GM23338 (cell line): ENCODE data around the gene MRPS12. TPM values are rescaled to one million over a fixed set of nuclear protein-coding genes. Genes with fewer than 3 reads are reported as not detected.
A peak's percentile ranks its signal among the peaks of the same experiment; 100 is the strongest.

Source experiments
- ATAC-seq: fragments of 200-7000 bp; cut with Tn5 transposase; 3 replicates; pipeline ENCODE4 v1.9.1; 2020
- DNase-seq: peaks from one replicate; pipeline ENCODE4 v3.0.0-alpha.2; 2015; ENCODE audit warnings: low spot score
- H2AFZ ChIP-seq: fragments of 200-600 bp; sonication (generic); 2 replicates; pipeline ENCODE4 v1.8.0; 2016; ENCODE audit warnings: antibody characterized with exemption, mild to moderate bottlenecking, moderate library complexity
- H3F3A ChIP-seq: fragments of 200-600 bp; sonication (generic); replicated peaks from 2 replicates; pipeline ENCODE4 v1.8.0; 2017; ENCODE audit warnings: antibody characterized with exemption, mixed run types, low read depth
- H3K27ac ChIP-seq: fragments of 200-600 bp; sonication (generic); 2 replicates; pipeline ENCODE4 v1.6.1; 2016; ENCODE audit warnings: low read depth
- H3K27me3 ChIP-seq: fragments of 200-600 bp; sonication (generic); 2 replicates; pipeline ENCODE4 v1.8.0; 2016; ENCODE audit warnings: mild to moderate bottlenecking, mixed run types, moderate library complexity; ENCODE audit not compliant: insufficient read depth
- H3K36me3 ChIP-seq: fragments of 200-600 bp; sonication (generic); 2 replicates; pipeline ENCODE4 v1.8.0; 2016; ENCODE audit warnings: mild to moderate bottlenecking; ENCODE audit not compliant: insufficient read depth
- H3K4me1 ChIP-seq: fragments of 200-600 bp; sonication (generic); 2 replicates; pipeline ENCODE4 v1.8.0; 2016; ENCODE audit warnings: mild to moderate bottlenecking, moderate library complexity; ENCODE audit not compliant: insufficient read depth
- H3K4me2 ChIP-seq: fragments of 200-600 bp; sonication (generic); 2 replicates; pipeline ENCODE4 v1.7.1; 2017; ENCODE audit warnings: mixed run types
- H3K4me3 ChIP-seq: fragments of 200-600 bp; sonication (generic); 2 replicates; pipeline ENCODE4 v1.6.1; 2016; ENCODE audit warnings: mixed run types
- H3K79me2 ChIP-seq: fragments of 200-600 bp; sonication (generic); replicated peaks from 2 replicates; pipeline ENCODE4 v1.8.0; 2017; ENCODE audit warnings: mild to moderate bottlenecking; ENCODE audit not compliant: insufficient read depth
- H3K9me2 ChIP-seq: fragments of 200-600 bp; sonication (generic); 2 replicates; pipeline ENCODE4 v1.8.0; 2017; ENCODE audit not compliant: insufficient read depth
- H4K20me1 ChIP-seq: fragments of 200-600 bp; sonication (generic); replicated peaks from 2 replicates; pipeline ENCODE4 v1.8.0; 2017; ENCODE audit warnings: mild to moderate bottlenecking; ENCODE audit not compliant: insufficient read depth
- H3K27ac Mint-ChIP-seq: 2 replicates; pipeline ENCODE4 v1.8.0; 2020; ENCODE audit warnings: inconsistent platforms, mild to moderate bottlenecking, moderate library complexity, mixed read lengths
- H3K27me3 Mint-ChIP-seq: 3 replicates; pipeline ENCODE4 v1.8.0; 2022; ENCODE audit warnings: low read depth, mild to moderate bottlenecking, moderate library complexity, mixed read lengths, inconsistent platforms; ENCODE audit not compliant: insufficient read depth, poor library complexity
- H3K36me3 Mint-ChIP-seq: 3 replicates; pipeline ENCODE4 v1.8.0; 2021; ENCODE audit warnings: low read depth, mild to moderate bottlenecking, inconsistent platforms, moderate library complexity, mixed read lengths
- H3K4me1 Mint-ChIP-seq: 3 replicates; pipeline ENCODE4 v1.8.0; 2020; ENCODE audit warnings: mild to moderate bottlenecking, inconsistent platforms, mixed read lengths
- H3K4me3 Mint-ChIP-seq: 3 replicates; pipeline ENCODE4 v1.8.0; 2021; ENCODE audit warnings: moderate library complexity, mild to moderate bottlenecking, inconsistent platforms, mixed read lengths
- H3K9me3 Mint-ChIP-seq: 3 replicates; pipeline ENCODE4 v1.8.0; 2020; ENCODE audit warnings: moderate library complexity, mild to moderate bottlenecking, inconsistent platforms, mixed read lengths
- CREB1 ChIP-seq: fragments of 250-450 bp; sonication (Bioruptor Pico); IDR thresholded peaks from 2 replicates; pipeline ENCODE4 v1.5.0; 2020; ENCODE audit warnings: low read depth, mild to moderate bottlenecking, moderate library complexity
- EZH2 ChIP-seq: fragments of 200-600 bp; sonication (generic); IDR thresholded peaks from one replicate; pipeline ENCODE4 v1.8.0; 2017; ENCODE audit warnings: antibody characterized with exemption, mild to moderate bottlenecking, low read depth; ENCODE audit not compliant: unreplicated experiment
- EZH2phosphoT487 ChIP-seq: fragments of 200-600 bp; sonication (generic); IDR thresholded peaks from one replicate; pipeline ENCODE4 v1.8.1; 2018; ENCODE audit warnings: antibody characterized with exemption; ENCODE audit not compliant: unreplicated experiment
- JUNB ChIP-seq: IDR thresholded peaks from one replicate; pipeline ENCODE4 v1.6.1; 2016; ENCODE audit warnings: antibody characterized with exemption; ENCODE audit not compliant: unreplicated experiment
- NANOG ChIP-seq: IDR thresholded peaks from 2 replicates; pipeline ENCODE4 v1.6.1; 2016; ENCODE audit warnings: antibody characterized with exemption, borderline replicate concordance
- ZNF114 ChIP-seq: fragments of 250-450 bp; sonication (Bioruptor Pico); IDR thresholded peaks from 2 replicates; pipeline ENCODE4 v1.5.0; 2020; ENCODE audit warnings: mild to moderate bottlenecking, moderate library complexity
- ZNF331 ChIP-seq: fragments of 250-450 bp; sonication (Bioruptor Pico); IDR thresholded peaks from 2 replicates; pipeline ENCODE4 v1.5.0; 2020; ENCODE audit warnings: low read depth, mild to moderate bottlenecking, moderate library complexity
- polyA plus RNA-seq: library from polyadenylated mRNA; unstranded; fragments of >200 nt; fragmentation: Nextera tagmentation; extraction: Ambion mirVana; gene quantifications from 2 replicates; pipeline ENCODE4 v1.2.1, GENCODE V29; 2016
- total RNA-seq: library from RNA; depleted of rRNA; stranded (reverse); fragments of >200 nt; shearing (Covaris generic); gene quantifications from 2 replicates; pipeline ENCODE4 v1.2.3, GENCODE V29; 2014
- TF ChIP-seq, protein P1 (sequence below): IDR thresholded peaks from one replicate; pipeline ENCODE4 v1.6.1; 2018; ENCODE audit warnings: antibody characterized with exemption; ENCODE audit not compliant: unreplicated experiment
- TF ChIP-seq, protein P2 (sequence below): IDR thresholded peaks from 2 replicates; pipeline ENCODE4 v1.6.1; 2016; ENCODE audit warnings: antibody characterized with exemption
- TF ChIP-seq, protein P3 (sequence below), 2 experiments: fragments of 200-600 bp in 1 of 2; sonication (generic) in 1 of 2; conservative IDR thresholded peaks; 2 replicates each; pipeline versions ENCODE4 v1.5.1 to v1.6.1; 2016 to 2017; ENCODE audit warnings: antibody characterized with exemption in 2 of 2, low read depth in 2 of 2, mild to moderate bottlenecking in 2 of 2, moderate library complexity in 1 of 2

MRPS12 gene
- total and polyA plus RNA-seq, 2 experiments from 2014 or later, result 74.1 to 86.3 TPM

DNA sequence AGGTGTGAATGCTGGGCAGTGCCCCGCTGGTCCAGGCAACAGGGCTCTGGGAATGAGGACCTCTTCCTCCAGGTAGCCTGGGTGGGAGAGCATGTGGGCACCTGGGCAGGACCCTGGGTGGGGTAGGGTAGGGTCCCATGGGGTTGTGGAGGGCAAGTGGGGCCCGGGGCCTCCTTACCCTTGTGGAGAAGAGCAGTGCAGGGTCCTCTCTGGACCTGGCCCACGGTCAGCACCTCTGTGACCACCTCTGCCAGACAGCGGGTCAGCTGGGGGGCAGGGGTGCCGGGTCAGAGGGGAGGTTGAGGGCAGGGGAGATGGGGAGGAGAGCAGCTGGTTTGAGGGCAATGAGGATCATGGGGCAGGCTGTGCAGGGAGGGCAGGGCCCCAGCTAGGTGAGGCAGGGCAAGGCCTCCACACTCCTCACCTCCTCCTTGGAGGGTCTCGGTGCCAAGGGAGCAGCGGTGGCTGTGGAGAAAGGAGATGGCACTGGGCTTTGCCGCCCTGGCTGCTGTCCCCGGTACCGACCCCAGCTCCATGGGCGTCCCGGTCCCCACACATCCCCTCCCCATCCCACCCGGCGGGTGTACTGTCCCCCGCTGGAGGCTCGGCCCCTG lies 19.2 kb upstream of the MRPS12 start:
- Mint-ChIP-seq H3K4me3 (no peak overlapping the region), H3K4me1 (peaks cover 6% of the 10 kb centered on the region), H3K27ac (no peak overlapping the region), H3K36me3 (peaks cover 19% of the 10 kb centered on the region), H3K9me3 (no peaks in the 10 kb centered on the region), H3K27me3 (peaks cover 15% of the 10 kb centered on the region)
- H3K36me3 ChIP-seq, result no peaks in the 10 kb centered on the region
- H3K4me1 ChIP-seq, result peaks cover 5% of the 10 kb centered on the region
- H3K27me3 ChIP-seq, result 0 out of 2 replicates have a peak, but pooled peaks cover 4% of the 10 kb centered on the region
- no peaks in the 10 kb centered on the region for H3K79me2 ChIP-seq
- H2AFZ ChIP-seq, result no peak overlapping the region
- no peaks in the 10 kb centered on the region for H3F3A ChIP-seq
- ATAC-seq (no peak), DNase-seq (no peak)
- peak overlapping the region; percentile 70 for H3K4me2 ChIP-seq
- H4K20me1 ChIP-seq, result no peaks in the 10 kb centered on the region
- H3K9me2 ChIP-seq, result no peaks in the 10 kb centered on the region
- TF ChIP-seq, protein P1, sequence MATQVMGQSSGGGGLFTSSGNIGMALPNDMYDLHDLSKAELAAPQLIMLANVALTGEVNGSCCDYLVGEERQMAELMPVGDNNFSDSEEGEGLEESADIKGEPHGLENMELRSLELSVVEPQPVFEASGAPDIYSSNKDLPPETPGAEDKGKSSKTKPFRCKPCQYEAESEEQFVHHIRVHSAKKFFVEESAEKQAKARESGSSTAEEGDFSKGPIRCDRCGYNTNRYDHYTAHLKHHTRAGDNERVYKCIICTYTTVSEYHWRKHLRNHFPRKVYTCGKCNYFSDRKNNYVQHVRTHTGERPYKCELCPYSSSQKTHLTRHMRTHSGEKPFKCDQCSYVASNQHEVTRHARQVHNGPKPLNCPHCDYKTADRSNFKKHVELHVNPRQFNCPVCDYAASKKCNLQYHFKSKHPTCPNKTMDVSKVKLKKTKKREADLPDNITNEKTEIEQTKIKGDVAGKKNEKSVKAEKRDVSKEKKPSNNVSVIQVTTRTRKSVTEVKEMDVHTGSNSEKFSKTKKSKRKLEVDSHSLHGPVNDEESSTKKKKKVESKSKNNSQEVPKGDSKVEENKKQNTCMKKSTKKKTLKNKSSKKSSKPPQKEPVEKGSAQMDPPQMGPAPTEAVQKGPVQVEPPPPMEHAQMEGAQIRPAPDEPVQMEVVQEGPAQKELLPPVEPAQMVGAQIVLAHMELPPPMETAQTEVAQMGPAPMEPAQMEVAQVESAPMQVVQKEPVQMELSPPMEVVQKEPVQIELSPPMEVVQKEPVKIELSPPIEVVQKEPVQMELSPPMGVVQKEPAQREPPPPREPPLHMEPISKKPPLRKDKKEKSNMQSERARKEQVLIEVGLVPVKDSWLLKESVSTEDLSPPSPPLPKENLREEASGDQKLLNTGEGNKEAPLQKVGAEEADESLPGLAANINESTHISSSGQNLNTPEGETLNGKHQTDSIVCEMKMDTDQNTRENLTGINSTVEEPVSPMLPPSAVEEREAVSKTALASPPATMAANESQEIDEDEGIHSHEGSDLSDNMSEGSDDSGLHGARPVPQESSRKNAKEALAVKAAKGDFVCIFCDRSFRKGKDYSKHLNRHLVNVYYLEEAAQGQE, result peak; percentile 56
- no peak for TF ChIP-seq ZNF331 (CRISPR knock-in tag)
- TF ChIP-seq, protein P2, sequence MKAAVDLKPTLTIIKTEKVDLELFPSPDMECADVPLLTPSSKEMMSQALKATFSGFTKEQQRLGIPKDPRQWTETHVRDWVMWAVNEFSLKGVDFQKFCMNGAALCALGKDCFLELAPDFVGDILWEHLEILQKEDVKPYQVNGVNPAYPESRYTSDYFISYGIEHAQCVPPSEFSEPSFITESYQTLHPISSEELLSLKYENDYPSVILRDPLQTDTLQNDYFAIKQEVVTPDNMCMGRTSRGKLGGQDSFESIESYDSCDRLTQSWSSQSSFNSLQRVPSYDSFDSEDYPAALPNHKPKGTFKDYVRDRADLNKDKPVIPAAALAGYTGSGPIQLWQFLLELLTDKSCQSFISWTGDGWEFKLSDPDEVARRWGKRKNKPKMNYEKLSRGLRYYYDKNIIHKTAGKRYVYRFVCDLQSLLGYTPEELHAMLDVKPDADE, result no peak
- no peak overlapping the region for H3K27ac ChIP-seq
- H3K4me3 ChIP-seq, result peak overlapping the region; percentile 41; the same call in 1 of the 2 replicates

DNA sequence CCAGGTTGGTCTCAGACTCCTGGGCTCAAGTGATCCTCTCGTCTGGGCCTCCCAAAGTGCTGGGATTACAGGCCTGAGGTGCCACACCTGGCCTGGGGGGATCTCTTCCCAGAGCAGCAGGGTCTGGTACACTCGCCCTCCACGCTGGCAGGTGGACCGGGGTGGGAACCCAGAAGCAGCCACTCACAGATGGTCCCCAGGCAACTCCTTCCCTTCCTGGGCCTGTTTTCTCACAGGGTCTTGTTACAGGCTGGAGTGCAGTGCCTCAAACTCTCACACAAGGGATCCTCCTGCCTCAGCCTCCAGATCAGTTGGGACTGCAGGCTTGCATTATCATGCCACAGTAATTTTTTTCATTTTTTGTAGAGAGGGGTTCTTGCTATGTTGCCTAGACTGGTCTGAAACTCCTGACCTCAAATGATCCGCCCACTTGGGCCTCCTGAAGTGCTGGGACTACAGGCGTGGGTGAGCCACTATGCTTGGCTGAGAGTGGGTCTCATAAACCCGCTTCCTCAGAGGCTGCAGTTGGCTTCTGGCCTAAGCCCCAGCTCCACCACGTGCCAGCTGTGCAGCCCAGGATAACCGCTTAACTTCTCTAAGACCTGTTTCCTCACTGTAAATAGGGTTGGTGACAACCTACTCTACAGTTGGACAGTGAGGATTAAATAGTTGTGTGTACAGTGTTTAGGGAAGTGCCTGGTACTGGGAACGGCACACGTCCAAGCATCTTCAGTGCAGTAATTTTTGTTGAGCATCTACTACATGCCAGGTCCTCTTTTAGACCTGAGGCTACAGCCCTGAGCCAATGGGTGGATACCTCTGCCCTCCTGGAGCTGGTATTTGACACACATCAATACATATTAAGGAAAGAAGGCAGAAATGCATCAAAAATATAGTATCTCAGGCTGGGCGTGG lies 17.9 kb upstream of the MRPS12 start:
- Mint-ChIP-seq H3K27ac (no peak overlapping the region), H3K36me3 (peaks cover 6% of the 10 kb centered on the region), H3K9me3 (no peaks in the 10 kb centered on the region), H3K4me1 (peaks cover 6% of the 10 kb centered on the region), H3K4me3 (no peak overlapping the region), H3K27me3 (peaks cover 15% of the 10 kb centered on the region)
- H3K4me2 ChIP-seq, result no peak overlapping the region
- H3K36me3 ChIP-seq, result no peaks in the 10 kb centered on the region
- no peaks in the 10 kb centered on the region for H3F3A ChIP-seq
- no peaks in the 10 kb centered on the region for H3K79me2 ChIP-seq
- DNase-seq (no peak), ATAC-seq (no peak)
- peaks cover 5% of the 10 kb centered on the region for H3K4me1 ChIP-seq
- H2AFZ ChIP-seq, result no peak overlapping the region
- 0 out of 2 replicates have a peak, but pooled peaks cover 4% of the 10 kb centered on the region for H3K27me3 ChIP-seq
- H4K20me1 ChIP-seq, result no peaks in the 10 kb centered on the region
- no peak overlapping the region for H3K27ac ChIP-seq
- H3K4me3 ChIP-seq, result 0 out of 2 replicates have a peak overlapping the region, but pooled peaks have one; percentile 41
- H3K9me2 ChIP-seq, result no peaks in the 10 kb centered on the region
- TF ChIP-seq EZH2phosphoT487, result no peak
- TF ChIP-seq, protein P1, result no peak
- no peak for TF ChIP-seq JUNB
- TF ChIP-seq ZNF114 (CRISPR knock-in tag), result no peak
- TF ChIP-seq, protein P2, result no peak
- TF ChIP-seq CREB1 (CRISPR knock-in tag), result no peak
- TF ChIP-seq, protein P3, sequence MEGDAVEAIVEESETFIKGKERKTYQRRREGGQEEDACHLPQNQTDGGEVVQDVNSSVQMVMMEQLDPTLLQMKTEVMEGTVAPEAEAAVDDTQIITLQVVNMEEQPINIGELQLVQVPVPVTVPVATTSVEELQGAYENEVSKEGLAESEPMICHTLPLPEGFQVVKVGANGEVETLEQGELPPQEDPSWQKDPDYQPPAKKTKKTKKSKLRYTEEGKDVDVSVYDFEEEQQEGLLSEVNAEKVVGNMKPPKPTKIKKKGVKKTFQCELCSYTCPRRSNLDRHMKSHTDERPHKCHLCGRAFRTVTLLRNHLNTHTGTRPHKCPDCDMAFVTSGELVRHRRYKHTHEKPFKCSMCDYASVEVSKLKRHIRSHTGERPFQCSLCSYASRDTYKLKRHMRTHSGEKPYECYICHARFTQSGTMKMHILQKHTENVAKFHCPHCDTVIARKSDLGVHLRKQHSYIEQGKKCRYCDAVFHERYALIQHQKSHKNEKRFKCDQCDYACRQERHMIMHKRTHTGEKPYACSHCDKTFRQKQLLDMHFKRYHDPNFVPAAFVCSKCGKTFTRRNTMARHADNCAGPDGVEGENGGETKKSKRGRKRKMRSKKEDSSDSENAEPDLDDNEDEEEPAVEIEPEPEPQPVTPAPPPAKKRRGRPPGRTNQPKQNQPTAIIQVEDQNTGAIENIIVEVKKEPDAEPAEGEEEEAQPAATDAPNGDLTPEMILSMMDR (conservative IDR thresholded peaks at IDR 0.05; ENCODE audit: low read depth in 2 of 2), result no peak
- no peak for TF ChIP-seq EZH2
- TF ChIP-seq NANOG, result no peak
